CD14-positive monocyte (primary cell): ENCODE data around the gene CALML4. TPM values are rescaled to one million over a fixed set of nuclear protein-coding genes. Genes with fewer than 3 reads are reported as not detected.

ENCODE experiments used
- DNase-seq, 3 donors: peaks; one replicate each; pipeline ENCODE4 v3.0.0-alpha.2; 2011 to 2022
- H2AFZ ChIP-seq: 2 replicates; pipeline ENCODE4 v1.6.0; 2012; ENCODE audit warnings: mild to moderate bottlenecking, low read depth, low read length, inconsistent platforms; ENCODE audit not compliant: insufficient read depth, poor library complexity, severe bottlenecking
- H3K27ac ChIP-seq, 2 donors: 1 replicate in 1 of 2; 2 replicates in 1 of 2; pipeline ENCODE4 v1.5.1; 2012 to 2013; ENCODE audit warnings: low read length in 2 of 2, control low read depth in 1 of 2, inconsistent platforms in 1 of 2, low read depth in 1 of 2, mild to moderate bottlenecking in 1 of 2
- H3K27me3 ChIP-seq, 2 donors: one replicate each; pipeline versions ENCODE4 v1.6.0 to v1.6.1; 2011 to 2013; ENCODE audit warnings: low read length in 2 of 2; ENCODE audit not compliant: control insufficient read depth in 2 of 2, insufficient read depth in 2 of 2
- H3K36me3 ChIP-seq, 2 donors: replicated peaks in 1 of 2; 1 replicate in 1 of 2; 2 replicates in 1 of 2; pipeline versions ENCODE4 v1.5.1 to v1.6.1; 2012 to 2013; ENCODE audit warnings: low read length in 2 of 2, control low read depth in 1 of 2, inconsistent platforms in 1 of 2, mild to moderate bottlenecking in 1 of 2; ENCODE audit not compliant: insufficient read depth in 2 of 2, control insufficient read depth in 1 of 2
- H3K4me1 ChIP-seq, 2 donors: 1 replicate in 1 of 2; 2 replicates in 1 of 2; pipeline versions ENCODE4 v1.5.1 to v1.6.1; 2012 to 2013; ENCODE audit warnings: low read length in 2 of 2, control low read depth in 1 of 2, inconsistent platforms in 1 of 2, mild to moderate bottlenecking in 1 of 2, moderate library complexity in 1 of 2; ENCODE audit not compliant: insufficient read depth in 2 of 2, control insufficient read depth in 1 of 2
- H3K4me2 ChIP-seq: replicated peaks from 2 replicates; pipeline ENCODE3; 2012; ENCODE audit warnings: low read length, moderate library complexity, mild to moderate bottlenecking; ENCODE audit not compliant: poor library complexity, severe bottlenecking; ENCODE audit errors: extremely low read depth
- H3K4me3 ChIP-seq, 3 experiments: fragments of 200-600 bp in 1 of 3; sonication (generic) in 1 of 3; replicated peaks in 1 of 3; 1 replicate in 2 of 3; 2 replicates in 1 of 3; pipeline ENCODE4 v1.5.1; 2011 to 2013; ENCODE audit warnings: low read length in 3 of 3, mild to moderate bottlenecking in 3 of 3, control low read depth in 2 of 3, low read depth in 2 of 3, inconsistent platforms in 1 of 3, moderate library complexity in 1 of 3
- H3K79me2 ChIP-seq: 2 replicates; pipeline ENCODE4 v1.6.0; 2012; ENCODE audit warnings: mild to moderate bottlenecking, control low read depth, inconsistent platforms, low read length, moderate library complexity; ENCODE audit not compliant: insufficient read depth
- H3K9ac ChIP-seq: 2 replicates; pipeline ENCODE4 v1.6.0; 2017; ENCODE audit warnings: low read length, mild to moderate bottlenecking; ENCODE audit not compliant: insufficient read depth, poor library complexity, severe bottlenecking
- H3K9me3 ChIP-seq, 2 donors: replicated peaks in 1 of 2; 1 replicate in 1 of 2; 2 replicates in 1 of 2; pipeline versions ENCODE4 v1.5.1 to v1.6.1; 2012 to 2013; ENCODE audit warnings: low read length in 2 of 2, control low read depth in 1 of 2; ENCODE audit not compliant: control insufficient read depth in 1 of 2, insufficient read depth in 1 of 2
- H4K20me1 ChIP-seq: 2 replicates; pipeline ENCODE4 v1.6.0; 2012; ENCODE audit warnings: mild to moderate bottlenecking, low read length, control low read depth, moderate library complexity; ENCODE audit not compliant: insufficient read depth
- H3K27ac Mint-ChIP-seq, 7 donors: one replicate each; pipeline ENCODE4 v1.8.0; 2020; ENCODE audit warnings: mild to moderate bottlenecking in 7 of 7, mixed read lengths in 7 of 7, moderate library complexity in 6 of 7, inconsistent platforms in 2 of 7
- H3K27me3 Mint-ChIP-seq, 3 donors: one replicate each; pipeline ENCODE4 v1.8.0; 2021 to 2022; ENCODE audit warnings: low read depth in 3 of 3, mild to moderate bottlenecking in 3 of 3, mixed read lengths in 3 of 3, moderate library complexity in 3 of 3, inconsistent platforms in 1 of 3
- H3K36me3 Mint-ChIP-seq, 2 donors: one replicate each; pipeline ENCODE4 v1.8.0; 2020; ENCODE audit warnings: mixed read lengths in 2 of 2, inconsistent platforms in 1 of 2, mild to moderate bottlenecking in 1 of 2
- H3K4me1 Mint-ChIP-seq: one replicate; pipeline ENCODE4 v1.8.0; 2020; ENCODE audit warnings: mild to moderate bottlenecking, mixed read lengths
- H3K4me3 Mint-ChIP-seq, 2 donors: one replicate each; pipeline ENCODE4 v1.8.0; 2020; ENCODE audit warnings: mild to moderate bottlenecking in 2 of 2, mixed read lengths in 2 of 2, moderate library complexity in 1 of 2
- H3K9me3 Mint-ChIP-seq, 7 donors: one replicate each; pipeline ENCODE4 v1.8.0; 2020 to 2022; ENCODE audit warnings: mixed read lengths in 7 of 7, mild to moderate bottlenecking in 6 of 7, moderate library complexity in 6 of 7, inconsistent platforms in 2 of 7
- WGBS: methylation state at CpG from one replicate; pipeline ENCODE4 v1.1.5; 2013; ENCODE audit warnings: missing lambda C conversion rate; ENCODE audit not compliant: insufficient coverage; 5-methylcytosine and 5-hydroxymethylcytosine counted together
- intact Hi-C, 2 donors: fragments of 100-400 bp; cut with micrococcal nuclease; formaldehyde crosslinking; loops; one replicate each; pipeline versions ENCODE4 v1.15.0 to v1.15.1; 2023
- polyA plus RNA-seq, 3 donors: library from polyadenylated mRNA; depleted of rRNA in 1 of 3; unstranded in 2 of 3; stranded (reverse) in 1 of 3; fragments of 300-500 nt in 2 of 3; fragments of >200 nt in 1 of 3; fragmentation: Illumina TruSeq in 2 of 3; gene quantifications; 1 replicate in 2 of 3; 2 replicates in 1 of 3; pipeline ENCODE4 v1.2.3, GENCODE V29; 2012 to 2021
- TF ChIP-seq, protein P1 (sequence below): fragments of 200-600 bp; IDR thresholded peaks from one replicate; pipeline ENCODE4 v1.8.0; 2022; ENCODE audit warnings: antibody characterized with exemption, mild to moderate bottlenecking

Gene CALML4
- polyA plus RNA-seq, 3 donors = 24.3 to 44.5 (median 38.8) TPM

DNA sequence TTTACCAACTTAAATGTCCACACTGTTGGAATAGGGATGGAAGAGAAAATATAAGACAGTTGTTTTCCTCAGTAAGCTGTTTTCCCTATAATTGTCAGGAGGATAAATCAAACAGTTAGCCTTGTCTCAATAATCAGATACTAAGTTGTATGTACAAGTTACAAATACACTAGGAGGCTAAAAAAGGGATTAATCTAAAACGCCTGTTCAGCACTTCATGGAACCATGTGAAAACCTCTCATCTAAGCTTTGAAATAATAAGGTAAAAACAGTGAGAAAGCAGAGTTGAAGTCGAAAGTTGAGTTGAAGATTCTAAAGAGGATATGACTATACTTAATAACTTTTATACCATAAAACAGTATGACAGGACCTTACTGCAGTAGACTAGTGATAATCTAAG lies 62.0 kb downstream of the CALML4 start:
- H3K4me2 ChIP-seq = no peak overlapping the region
- H3K27me3 ChIP-seq = no peaks in the 10 kb centered on the region
- H3K36me3 ChIP-seq = peaks cover 59 to 72% of the 10 kb centered on the region in 2 donors
- H3K27ac ChIP-seq = no peak overlapping the region
- Mint-ChIP-seq H3K27me3 (no peaks in the 10 kb centered on the region), H3K9me3 (no peaks in the 10 kb centered on the region), H3K36me3 (peaks cover 45 to 56% of the 10 kb centered on the region in 2 donors), H3K27ac (no peak overlapping the region), H3K4me1 (no peaks in the 10 kb centered on the region), H3K4me3 (no peak overlapping the region)
- no peak for DNase-seq
- H3K79me2 ChIP-seq = peaks cover 92% of the 10 kb centered on the region
- H4K20me1 ChIP-seq = peaks cover 100% of the 10 kb centered on the region
- TF ChIP-seq, protein P1, sequence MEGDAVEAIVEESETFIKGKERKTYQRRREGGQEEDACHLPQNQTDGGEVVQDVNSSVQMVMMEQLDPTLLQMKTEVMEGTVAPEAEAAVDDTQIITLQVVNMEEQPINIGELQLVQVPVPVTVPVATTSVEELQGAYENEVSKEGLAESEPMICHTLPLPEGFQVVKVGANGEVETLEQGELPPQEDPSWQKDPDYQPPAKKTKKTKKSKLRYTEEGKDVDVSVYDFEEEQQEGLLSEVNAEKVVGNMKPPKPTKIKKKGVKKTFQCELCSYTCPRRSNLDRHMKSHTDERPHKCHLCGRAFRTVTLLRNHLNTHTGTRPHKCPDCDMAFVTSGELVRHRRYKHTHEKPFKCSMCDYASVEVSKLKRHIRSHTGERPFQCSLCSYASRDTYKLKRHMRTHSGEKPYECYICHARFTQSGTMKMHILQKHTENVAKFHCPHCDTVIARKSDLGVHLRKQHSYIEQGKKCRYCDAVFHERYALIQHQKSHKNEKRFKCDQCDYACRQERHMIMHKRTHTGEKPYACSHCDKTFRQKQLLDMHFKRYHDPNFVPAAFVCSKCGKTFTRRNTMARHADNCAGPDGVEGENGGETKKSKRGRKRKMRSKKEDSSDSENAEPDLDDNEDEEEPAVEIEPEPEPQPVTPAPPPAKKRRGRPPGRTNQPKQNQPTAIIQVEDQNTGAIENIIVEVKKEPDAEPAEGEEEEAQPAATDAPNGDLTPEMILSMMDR = no peak
- intact Hi-C loops = no loop called here
- no peak overlapping the region for H3K9ac ChIP-seq
- no peaks in the 10 kb centered on the region for H3K4me1 ChIP-seq
- no CpG with 5 or more reads among the region's 2 CpGs for WGBS
- no peak overlapping the region for H2AFZ ChIP-seq
- no peaks in the 10 kb centered on the region for H3K9me3 ChIP-seq
- no peak overlapping the region for H3K4me3 ChIP-seq

Other genes with a start within 250 kb of the CALML4 start
- gene PIAS1, start 151.0 kb downstream of the CALML4 start, polyA plus RNA-seq = 100 to 1,000 TPM in 1 of 3 donors, 10 to 100 TPM in 2; 47.3 to 109 (median 89.8) TPM
- 10 to 100 TPM in 1 of 3 donors, 1 to 10 TPM in 2; 3.4 to 37.6 (median 4.2) TPM for gene CLN6, start 24.4 kb upstream of the CALML4 start, polyA plus RNA-seq
- 10 to 100 TPM; 21.5 to 26.4 (median 26.0) TPM for gene FEM1B, start 72.4 kb upstream of the CALML4 start, polyA plus RNA-seq
- under 1 TPM in 2 of 3 donors, not detected in 1; under 0.01 to 0.01 TPM for gene ITGA11, start 226.8 kb upstream of the CALML4 start, polyA plus RNA-seq